HG03066 (cell line): ENCODE results near the gene BICDL1.
"Not testable (repeated sequence)": the region's sequence is repeated elsewhere in the genome, so short reads cannot be mapped to it uniquely, and the experiment has no call there.

ENCODE experiments used
- ATAC-seq: cut with Tn5 transposase; IDR thresholded peaks from one replicate; pipeline ENCODE4 v1.9.1; 2021; ENCODE audit warnings: low read depth; ENCODE audit not compliant: unreplicated experiment

The BICDL1 gene

DNA sequence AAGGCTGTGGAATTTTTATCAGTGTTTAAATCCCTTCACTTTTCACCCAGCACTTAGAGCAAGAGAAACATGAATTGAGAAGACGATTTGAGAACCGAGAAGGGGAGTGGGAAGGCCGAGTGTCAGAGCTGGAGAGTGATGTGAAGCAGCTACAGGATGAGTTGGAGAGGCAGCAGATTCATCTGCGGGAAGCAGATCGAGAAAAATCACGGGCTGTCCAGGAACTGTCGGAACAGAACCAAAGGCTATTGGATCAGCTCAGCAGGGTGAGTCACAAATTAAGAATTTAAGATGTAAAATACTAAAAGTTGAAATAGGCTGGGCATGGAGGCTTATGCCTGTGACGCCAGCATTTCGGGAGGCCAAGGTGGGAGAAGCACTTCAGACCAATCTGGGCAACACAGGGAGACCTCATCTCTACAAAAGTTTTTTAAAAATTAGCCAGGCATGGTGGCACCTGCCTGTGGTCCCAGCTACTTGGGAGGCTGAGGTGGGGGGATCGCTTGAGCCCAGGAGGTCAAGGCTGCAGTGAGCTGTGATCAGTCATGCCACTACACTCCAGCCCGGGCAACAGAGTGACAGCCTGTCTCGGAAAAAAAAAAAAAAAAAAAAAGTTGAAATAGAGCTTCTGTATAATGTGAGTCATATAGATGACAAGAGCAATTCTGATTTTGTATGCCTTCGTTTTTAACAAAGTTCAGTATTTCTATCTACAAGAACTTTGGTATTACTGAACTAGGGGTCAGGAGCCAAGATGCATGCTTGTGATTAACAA, 9.6 kb downstream of the BICDL1 start:
- ATAC-seq: no peak

DNA sequence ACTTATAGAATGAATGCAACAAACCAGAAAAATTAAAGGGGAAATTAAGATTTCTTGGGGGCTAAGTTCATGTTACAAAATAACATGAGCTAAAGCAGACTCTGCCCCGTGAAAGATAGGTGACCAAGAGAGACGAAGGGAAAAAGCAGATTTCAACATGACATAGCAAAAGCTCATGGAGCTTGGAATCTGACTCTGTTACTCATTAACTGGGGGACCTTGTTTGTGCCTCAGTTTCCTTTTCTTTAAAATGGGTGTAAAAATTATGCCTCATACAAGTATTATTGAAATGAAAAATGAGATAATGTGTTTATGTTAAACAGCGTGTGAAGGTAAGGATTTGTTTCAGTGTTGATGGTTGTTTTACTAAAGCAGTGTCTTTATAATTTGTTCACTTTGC, 11.5 kb downstream of the BICDL1 start:
- ATAC-seq: no peak

DNA sequence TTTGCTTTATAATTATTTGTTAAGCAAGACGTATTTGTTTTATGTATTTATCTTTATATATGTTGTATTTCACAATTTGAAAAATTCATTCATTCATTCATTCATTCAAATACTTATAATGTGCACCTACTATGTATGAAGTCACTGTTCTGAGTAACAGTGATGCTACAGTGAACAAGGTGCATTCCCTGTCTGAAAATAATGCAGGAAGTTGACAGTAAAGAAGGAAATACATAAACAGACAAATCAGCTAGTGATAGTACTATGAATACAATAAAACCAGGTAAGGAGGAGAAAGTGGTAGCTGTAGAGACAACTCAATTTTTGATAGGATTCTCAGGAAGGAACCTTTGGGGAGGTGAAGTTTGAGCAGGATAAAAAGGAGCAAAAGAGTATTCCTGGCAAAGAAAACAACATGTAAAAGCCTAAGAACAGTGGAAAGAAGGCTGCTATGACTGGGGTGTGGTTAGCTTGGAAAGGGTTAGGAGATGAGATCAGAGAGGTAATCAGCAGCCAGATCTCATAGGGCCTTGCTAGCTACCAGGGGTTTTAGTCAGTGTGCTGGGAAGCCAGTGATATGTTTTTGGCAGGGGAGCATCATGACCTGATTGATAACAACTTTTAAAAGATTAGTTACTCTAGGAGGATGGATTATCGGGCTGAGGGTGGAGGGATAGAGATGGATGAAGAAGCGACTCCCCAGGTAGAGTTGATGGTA, 17.4 kb downstream of the BICDL1 start:
- no peak for ATAC-seq

DNA sequence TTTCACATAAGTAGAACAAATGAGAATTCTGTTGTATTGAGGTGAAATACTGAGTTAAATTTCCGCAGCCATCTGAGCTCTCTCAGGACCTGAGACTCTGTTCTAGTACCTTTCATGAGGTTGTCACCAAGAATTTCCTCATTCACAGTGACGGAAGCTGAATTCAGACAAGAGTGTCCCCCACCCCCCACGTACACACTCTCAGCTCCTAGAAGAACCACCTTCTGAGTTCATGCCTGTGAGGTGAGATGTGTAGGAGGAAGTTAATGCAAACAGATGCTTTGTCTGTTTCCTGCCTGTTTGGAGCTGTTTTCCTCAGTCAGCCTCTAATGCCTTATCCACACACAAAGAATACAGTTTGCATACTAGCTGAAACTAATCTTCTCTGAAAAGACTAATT, 18.2 kb downstream of the BICDL1 start:
- no peak for ATAC-seq

DNA sequence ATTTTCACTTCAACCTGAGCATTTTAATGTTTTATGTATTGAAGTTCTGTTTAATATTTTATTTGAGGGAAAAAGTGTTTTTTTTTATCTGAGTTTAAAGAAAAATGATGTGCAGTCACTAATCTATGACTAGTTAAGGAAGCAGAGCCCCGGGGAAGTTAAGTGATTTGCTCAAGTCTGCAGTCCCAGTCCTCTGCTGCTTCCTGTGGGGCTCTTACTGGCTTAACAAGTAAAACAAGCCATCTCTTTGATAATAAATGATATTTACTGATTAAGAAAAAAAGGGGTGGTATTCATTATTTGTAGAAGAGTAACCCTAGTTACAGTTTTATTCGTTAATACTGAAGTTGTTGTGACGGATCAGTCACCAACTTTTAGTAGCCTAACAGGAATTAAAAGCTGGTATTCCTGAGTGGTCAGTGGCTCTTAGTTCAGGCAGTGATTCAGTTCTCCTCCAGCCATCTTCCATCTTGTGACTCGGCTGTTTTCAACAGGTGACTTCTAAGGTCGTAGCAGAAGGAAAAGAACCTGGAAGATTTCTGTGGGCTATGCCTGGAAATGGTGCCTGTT, 21.7 kb downstream of the BICDL1 start:
- no peak for ATAC-seq

DNA sequence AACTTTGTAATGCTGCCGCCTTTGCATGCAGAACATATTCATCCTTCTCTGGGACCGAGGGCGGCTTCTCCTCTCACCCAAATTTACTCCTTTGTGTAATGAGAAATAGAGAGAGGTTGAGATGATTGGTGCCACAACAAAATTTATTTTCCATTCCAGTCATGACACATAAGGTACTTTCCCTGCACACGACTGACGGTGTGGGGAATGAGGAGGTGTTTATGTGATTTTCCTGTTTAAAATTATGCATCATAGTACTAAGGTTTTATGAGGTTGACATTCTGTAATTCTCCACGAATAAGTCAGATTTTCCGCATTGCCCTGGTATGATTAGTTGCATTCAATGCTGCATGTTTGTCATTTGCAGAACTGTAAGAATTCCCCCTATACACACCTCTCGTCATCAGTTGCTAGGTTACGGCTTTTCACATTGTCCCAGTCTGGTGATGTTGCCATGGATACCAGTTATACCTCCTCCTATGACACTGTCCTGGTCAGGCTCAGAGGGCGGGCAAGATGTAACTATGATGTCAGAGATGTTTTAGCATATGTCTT, 23.1 kb downstream of the BICDL1 start:
- peak; percentile 90 for ATAC-seq

DNA sequence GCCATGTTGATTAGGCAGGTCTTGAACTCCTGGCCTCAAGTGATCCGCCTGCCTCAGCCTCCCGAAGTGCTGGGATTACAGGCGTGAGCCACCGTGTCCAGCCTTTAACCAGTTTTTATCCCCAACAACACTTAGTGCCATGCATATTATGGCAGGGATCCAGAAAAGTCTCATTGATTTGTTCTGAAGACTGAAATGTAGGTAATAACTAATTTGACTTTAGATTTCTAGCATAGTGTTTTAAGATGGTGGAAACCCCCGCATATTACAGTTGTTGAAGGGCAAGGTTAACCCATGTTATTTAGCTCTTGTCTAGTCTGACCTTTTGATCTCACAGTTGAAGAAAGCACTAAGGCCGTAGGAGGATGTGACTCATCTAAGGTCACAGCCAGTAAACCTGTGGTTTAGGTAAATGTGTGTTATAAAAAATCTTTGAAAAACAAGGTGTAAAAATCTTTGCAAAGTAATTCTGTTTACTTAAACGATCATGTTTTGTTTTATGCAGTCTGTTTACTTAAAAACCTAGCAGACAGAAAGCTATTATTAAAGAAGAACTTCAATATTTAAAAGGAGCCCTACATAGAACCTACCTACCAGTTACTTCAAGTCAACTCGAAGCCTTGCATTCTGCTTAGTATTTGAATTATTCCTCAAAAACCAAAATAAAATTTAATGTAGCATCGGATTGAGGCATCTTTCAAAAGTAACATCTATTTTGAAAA, 24.8 kb downstream of the BICDL1 start:
- peak; percentile 55 for ATAC-seq

DNA sequence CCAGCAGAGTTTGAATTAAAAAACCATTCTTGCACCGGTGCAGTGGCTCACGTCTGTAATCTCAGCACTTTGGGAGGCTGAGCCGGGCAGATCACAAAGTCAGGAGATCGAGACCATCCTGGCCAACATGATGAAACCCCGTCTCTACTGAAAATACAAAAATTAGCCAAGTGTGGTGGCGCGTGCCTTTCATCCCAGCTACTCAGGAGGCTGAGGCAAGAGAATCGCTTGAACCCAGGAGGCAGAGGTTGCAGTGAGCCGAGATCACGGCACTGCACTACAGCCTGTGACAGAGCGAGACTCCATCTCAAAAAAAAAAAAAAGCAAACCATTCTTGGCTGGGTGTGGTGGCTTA, 25.3 kb downstream of the BICDL1 start:
- ATAC-seq: not testable (repeated sequence)

DNA sequence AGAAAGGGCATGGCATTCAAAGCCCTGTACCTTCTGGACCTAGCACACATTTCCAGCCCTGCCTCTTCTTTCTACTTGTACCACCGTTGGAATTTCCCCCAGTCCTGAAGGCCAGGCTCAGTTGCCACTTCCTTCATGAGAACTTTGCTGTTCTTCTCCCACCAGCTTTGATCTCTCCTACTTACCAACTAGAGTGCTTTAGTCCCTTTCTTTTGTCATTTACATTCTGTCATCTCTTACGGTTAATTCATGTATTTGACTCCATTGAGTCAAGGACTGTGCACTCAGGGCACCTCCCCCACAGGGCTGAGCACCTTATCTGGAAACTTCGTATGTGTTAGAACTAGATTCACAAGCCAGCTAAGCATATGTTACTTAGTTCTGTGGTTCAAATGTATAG, 26.3 kb downstream of the BICDL1 start:
- no peak for ATAC-seq

DNA sequence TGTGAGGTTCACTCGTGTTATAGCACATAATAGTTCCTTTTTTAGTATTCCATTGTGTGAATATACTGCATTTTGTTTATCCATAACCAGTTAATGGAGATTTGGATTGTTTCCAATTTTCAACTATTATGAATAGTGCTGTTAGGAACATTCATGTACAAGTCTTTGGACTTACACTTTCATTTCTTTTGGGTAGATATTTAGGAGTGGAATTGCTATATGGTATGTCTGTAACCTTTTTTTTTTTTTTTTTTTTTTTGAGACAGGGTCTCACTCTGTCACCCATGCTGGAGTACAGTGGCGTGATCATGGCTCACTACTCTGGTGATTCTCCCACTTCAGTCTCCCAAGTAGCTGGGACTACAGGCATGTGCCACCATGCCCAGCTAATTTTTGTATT, 27.2 kb downstream of the BICDL1 start:
- not testable (repeated sequence) for ATAC-seq

DNA sequence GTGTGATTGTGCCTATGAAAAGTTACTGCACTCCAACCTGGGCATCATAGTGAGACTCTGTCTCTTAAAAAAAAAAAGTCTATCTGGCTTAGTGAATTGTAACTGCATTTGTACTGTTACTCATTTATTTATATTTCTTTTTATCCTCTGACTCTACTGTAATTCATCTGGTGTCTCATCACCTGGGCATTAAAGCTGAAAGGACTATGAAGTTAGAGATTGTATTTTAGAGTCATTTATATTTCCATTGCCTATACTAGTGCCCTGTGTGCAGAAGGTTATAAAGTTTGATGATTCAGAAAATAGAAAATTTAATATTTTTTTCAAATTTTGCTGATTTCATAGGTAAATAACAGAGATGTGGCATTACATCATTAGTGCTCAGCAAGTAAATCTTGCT, 30.2 kb downstream of the BICDL1 start:
- no peak for ATAC-seq

DNA sequence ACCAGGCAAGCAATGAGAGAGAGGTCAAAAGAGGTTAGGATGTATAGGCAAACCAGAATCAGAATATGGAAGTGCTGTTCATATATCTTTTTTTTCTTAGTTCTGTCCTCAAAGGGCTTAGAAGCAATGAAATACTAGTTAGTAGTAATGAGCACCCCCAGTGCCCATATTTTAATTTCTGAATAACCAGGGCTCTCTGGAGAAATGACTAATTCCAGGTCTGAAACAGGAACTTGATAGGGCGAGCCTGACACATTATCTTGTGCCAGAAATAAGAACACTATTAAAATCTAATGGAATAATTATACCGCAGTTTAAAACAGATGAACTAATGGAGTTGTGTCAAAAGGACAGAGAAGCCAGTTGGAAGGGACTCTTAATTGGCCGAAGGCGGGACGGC, 30.9 kb downstream of the BICDL1 start:
- no peak for ATAC-seq

DNA sequence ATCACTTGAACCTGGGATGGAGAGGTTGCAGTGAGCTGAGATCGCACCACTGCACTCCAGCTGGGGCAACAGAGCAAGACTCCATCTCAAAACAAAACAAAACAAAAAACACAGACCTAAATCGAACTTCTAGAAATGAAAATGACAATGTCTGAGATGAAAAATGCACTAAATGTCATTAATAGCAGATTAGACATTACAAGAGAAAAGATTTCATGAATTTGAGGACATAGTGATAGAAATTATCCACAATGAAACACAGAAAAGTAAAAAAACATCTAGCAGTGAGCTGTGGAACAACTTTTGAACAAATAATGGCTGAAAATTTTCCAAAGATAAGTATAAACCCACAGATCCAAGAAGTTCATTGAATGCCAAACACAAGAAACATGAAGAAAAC, 35.2 kb downstream of the BICDL1 start:
- ATAC-seq: no peak

DNA sequence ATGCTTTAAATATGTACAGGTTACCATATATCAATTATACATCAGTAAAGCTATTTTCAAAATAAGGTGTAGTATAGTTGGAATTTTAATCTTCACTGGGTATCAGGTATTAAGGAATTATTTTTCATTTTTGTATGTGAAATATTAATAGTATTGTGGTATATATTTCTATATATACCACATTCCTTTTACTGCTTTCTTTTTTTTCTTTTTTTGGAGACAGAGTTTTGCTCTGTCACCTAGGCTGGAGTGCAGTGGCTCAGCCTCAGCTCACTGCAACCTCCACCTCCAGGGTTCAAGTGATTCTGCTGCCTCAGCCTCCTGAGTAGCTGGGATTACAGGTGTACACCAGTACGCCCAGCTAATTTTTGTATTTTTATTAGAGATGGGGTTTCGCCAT, 36.6 kb downstream of the BICDL1 start:
- no peak for ATAC-seq

DNA sequence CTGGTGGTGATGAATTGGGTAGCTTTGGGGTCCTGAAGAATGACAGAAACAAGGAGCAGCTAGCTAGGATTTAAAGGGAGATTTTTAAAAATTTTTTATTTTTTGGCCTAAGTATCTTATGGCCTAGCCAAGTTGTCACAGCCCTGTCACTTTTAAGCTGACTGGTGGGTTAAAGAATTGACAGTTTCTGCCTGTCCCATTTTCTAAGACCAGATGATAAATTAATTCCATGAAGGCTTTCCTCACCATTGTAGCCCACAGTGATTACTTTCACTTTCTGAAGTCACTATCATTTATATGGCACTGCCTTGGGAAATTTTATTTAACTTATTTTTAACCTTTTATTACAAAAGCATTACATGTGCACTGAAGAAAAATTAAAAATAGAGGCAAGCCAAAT, 43.2 kb downstream of the BICDL1 start:
- ATAC-seq: no peak

DNA sequence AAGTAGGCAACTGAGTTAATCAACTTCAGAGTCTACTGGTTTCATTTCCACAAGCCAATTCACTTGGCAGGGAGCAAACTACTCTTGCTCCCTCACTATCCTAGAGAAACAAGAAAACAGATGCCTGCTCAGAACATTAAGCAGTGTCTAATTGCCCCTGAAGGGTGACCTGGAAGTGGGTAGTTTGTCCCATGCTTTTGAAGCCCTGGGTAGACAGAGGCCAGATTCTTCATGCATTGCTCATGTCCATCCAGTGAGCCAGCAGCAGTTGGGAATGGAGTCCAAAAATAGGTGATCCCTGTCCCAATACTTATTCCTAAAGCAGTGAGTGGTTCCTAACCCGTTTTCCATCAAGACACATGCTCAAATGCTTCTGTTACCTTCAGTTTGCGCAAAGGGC, 48.8 kb downstream of the BICDL1 start:
- no peak for ATAC-seq

DNA sequence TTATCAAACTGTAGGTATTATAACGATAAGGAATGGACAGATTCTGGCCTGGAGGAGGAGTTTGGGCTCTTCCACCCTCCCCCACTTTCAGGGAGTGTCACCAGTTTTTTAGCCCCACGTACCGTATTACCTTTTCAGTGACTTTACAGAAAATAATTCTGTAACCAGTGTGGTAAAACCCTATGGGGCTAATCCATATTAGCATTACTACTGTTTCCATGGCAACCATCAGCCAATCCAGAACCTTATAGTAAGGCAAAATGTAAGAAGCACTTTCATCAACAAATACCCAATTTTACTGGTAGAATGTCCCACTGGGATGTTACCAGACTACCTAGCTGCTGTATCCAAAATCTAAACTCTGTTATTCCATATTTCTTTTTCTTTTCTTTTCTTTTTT, 50.7 kb downstream of the BICDL1 start:
- no peak for ATAC-seq

DNA sequence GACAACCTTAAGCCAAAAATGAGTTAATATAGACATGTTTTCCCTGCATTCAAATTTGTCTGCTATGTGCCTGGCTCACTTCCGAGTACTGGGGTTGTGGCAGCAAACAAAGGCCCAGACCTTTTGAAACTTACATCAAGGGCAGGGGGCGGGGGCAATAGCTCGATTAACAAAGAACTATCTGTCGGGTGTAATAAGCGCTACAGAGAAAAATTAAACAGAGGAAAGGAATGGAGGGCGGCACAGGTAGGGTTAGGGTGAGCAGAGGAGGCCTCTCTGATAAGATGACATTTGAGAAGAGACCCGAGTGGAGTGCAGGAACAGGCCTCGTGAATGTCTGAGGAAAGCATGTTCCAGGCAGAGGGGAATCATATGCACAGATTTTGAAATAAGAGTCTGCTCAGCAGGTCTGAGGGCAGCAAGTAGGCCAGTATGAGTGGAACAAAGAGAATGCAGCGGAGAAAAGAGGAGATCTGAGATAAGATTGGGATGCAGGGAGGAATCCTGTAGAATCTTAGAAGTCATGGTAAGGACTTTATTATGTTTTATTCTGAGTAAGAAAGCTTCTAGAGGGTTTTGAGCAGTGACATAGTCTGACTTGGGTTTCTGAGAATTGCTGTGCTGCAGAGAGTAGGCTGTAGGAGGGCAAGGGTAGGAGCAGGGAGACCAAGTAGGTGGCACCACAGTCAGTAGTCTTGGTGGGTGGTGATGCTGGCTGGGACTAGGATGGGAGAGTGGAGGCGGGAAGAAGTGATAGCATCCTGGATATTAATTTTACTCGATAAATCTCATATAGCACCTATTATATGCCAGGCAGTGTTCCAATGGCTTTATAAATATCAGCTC, 52.6 kb downstream of the BICDL1 start:
- ATAC-seq: no peak

DNA sequence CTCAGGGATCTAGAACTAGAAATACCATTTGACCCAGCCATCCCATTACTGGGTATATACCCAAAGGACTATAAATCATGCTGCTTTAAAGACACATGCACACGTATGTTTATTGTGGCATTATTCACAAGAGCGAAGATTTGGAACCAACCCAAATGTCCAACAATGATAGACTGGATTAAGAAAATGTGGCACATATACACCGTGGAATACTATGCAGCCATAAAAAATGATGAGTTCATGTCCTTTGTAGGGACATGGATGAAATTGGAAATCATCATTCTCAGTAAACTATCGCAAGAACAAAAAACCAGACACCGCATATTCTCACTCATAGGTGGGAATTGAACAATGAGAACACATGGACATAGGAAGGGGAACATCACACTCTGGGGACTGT, 56.3 kb downstream of the BICDL1 start:
- not testable (repeated sequence) for ATAC-seq

DNA sequence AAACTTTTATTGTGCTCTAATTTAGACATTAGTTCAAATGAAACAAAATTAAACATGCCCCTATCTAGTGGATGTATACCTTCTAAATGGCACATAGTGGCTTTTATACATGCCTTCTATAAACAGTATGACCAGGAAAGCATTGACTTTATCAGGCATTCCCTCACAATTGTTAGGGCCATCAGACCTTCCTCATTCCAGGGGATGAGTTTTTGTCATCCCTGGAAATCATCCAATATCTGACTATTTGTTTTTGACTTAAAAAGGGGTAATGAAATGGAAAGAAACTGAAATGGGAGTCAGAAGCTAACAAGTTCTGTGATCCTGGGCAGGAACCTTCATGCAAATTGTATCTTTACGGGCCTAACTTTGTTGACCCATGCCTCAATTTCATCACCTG, 58.0 kb downstream of the BICDL1 start:
- no peak for ATAC-seq
